ENCODE measurements around the gene PGAP2. TPM values are rescaled to one million over a fixed set of nuclear protein-coding genes. Genes with fewer than 3 reads are reported as not detected.

PGAP2 gene
- total RNA-seq, 4 donors from 2014 or later = 5.1 to 7.4 (median 7.0) TPM

- Histone ChIP-seq H3K27ac (replicated peaks in 1 of 4) (peak overlapping the region; percentile 25 to 62 (median 55)), H3K36me3 (no peaks in the 10 kb centered on the region), H3K4me1 (peaks cover 47 to 84% (median 64%) of the 10 kb centered on the region in 4 donors), H3K27me3 (no peaks in the 10 kb centered on the region), H3K4me3 (no peak overlapping the region), H3K9me3 (no peaks in the 10 kb centered on the region)
- WGBS = 35% methylated on average over 3 of the region's 3 CpGs
- intact Hi-C loops (cut with DNase I) = no loop called here
- TF ChIP-seq POLR2A (IDR thresholded peaks at IDR 0.05; ENCODE audit: low read depth) = no peak
- TF ChIP-seq EP300 (IDR thresholded peaks at IDR 0.05) = no peak
- no peak for TF ChIP-seq CTCF (IDR thresholded peaks at IDR 0.05)
- TF ChIP-seq POLR2AphosphoS5 (IDR thresholded peaks at IDR 0.05) = no peak
- no peak for DNase-seq (ENCODE audit: extremely low spot score)
Observed at GRCh38 chr11:3865388-3866193, 57.2 kb downstream of the PGAP2 start.

DNA sequence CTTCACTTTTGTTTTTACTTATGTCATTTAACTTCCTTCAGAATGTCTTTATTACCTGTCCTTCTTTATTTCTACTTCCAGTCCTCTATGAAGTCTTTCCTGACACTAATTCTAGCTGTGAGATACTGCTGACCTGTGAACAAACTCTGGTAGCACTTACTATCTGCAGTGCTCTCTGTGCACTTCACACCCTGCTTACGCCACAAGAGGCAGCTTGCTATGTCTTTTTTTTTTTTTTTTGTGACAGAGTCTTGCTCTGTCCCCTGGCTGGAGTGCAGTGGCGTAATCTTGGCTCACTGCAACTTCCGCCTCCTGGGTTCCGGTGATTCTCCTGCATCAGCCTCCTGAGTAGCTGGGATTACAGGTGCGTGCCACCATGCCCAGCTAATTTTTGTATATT lies 57.8 kb downstream of the PGAP2 start:
- intact Hi-C loops (cut with DNase I) = no loop called here
- Histone ChIP-seq H3K27ac (replicated peaks in 1 of 4) (peak overlapping the region in 3 of 4 donors; percentile 52 to 62 (median 58)), H3K27me3 (no peaks in the 10 kb centered on the region), H3K4me3 (no peak overlapping the region), H3K9me3 (no peaks in the 10 kb centered on the region), H3K4me1 (peaks cover 41 to 78% (median 60%) of the 10 kb centered on the region in 4 donors), H3K36me3 (no peaks in the 10 kb centered on the region)
- TF ChIP-seq POLR2A (IDR thresholded peaks at IDR 0.05; ENCODE audit: low read depth) (no peak), EP300 (IDR thresholded peaks at IDR 0.05) (no peak), CTCF (IDR thresholded peaks at IDR 0.05) (no peak), POLR2AphosphoS5 (IDR thresholded peaks at IDR 0.05) (no peak)
- no peak for DNase-seq (ENCODE audit: extremely low spot score)
- 77% methylated on average over 5 of the region's 5 CpGs for WGBS

GRCh38 chr11:3866836-3867208 lies 58.5 kb downstream of the PGAP2 start:
- intact Hi-C loops (cut with DNase I) = no loop called here
- no peaks in the 10 kb centered on the region for H3K27me3 ChIP-seq
- TF ChIP-seq POLR2A (IDR thresholded peaks at IDR 0.05; ENCODE audit: low read depth) = no peak
- TF ChIP-seq EP300 (IDR thresholded peaks at IDR 0.05) = no peak
- no peak for TF ChIP-seq CTCF (IDR thresholded peaks at IDR 0.05)
- no peak for TF ChIP-seq POLR2AphosphoS5 (IDR thresholded peaks at IDR 0.05)
- H3K9me3 ChIP-seq = no peaks in the 10 kb centered on the region
- peak overlapping the region in 3 of 4 donors; percentile 47 to 60 (median 58) for H3K27ac ChIP-seq (replicated peaks in 1 of 4)
- H3K36me3 ChIP-seq = no peaks in the 10 kb centered on the region
- no peak for DNase-seq (ENCODE audit: extremely low spot score)
- H3K4me1 ChIP-seq = peaks cover 39 to 72% (median 54%) of the 10 kb centered on the region in 4 donors
- no peak overlapping the region for H3K4me3 ChIP-seq

DNA sequence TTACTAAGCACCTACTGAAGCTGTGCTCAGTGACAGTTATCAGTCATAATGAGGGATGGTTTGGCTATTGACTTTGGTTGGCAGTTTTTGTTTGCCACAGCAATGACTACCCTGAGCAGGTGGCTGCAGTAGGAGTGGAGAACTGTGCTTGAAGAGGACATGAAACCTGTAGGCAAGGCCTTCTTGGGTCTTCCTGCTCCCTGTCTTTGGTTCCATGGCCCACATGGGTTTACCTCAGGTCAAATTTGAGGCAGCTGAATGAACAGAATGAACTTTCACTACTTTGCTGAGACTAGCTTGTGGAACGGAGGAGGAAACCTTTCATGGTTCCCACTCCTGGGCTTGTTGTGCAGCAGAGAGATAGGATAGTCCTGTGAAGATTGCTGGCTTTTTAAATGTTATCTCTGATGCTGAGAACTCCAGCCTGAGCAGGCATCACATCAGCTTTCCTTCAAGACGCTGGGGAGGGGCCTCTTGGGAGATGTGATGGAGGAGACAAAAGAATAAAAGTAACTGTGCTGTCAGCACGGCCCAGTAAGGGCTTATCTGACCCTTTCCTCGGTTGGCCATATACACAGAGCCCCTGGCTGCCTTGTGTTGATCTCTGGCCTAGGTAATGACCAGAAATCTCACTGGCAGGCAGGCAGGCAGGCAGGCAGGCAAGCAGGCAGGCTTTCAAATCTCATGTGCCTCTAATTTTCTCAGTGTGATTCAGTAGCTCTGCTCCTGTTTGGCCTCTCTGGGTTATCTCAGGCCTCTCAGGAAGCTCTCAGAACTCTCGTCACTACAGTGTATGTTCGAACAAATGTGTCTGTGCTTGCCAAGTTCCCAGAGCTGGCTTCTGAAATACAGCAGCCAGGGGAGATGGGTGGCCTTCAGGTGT lies 59.1 kb downstream of the PGAP2 start:
- Histone ChIP-seq H3K9me3 (no peaks in the 10 kb centered on the region), H3K36me3 (no peaks in the 10 kb centered on the region), H3K27ac (replicated peaks in 1 of 4) (peak overlapping the region; percentile 10 to 60 (median 52)), H3K4me1 (peaks cover 39 to 67% (median 50%) of the 10 kb centered on the region in 4 donors), H3K27me3 (no peaks in the 10 kb centered on the region), H3K4me3 (no peak overlapping the region)
- WGBS = 29% methylated on average over 4 of the region's 6 CpGs
- intact Hi-C loops (cut with DNase I) = no loop called here
- TF ChIP-seq EP300 (IDR thresholded peaks at IDR 0.05) (no peak), POLR2AphosphoS5 (IDR thresholded peaks at IDR 0.05) (no peak), POLR2A (IDR thresholded peaks at IDR 0.05; ENCODE audit: low read depth) (no peak), CTCF (IDR thresholded peaks at IDR 0.05) (no peak)
- no peak for DNase-seq (ENCODE audit: extremely low spot score)

Data from esophagus muscularis mucosa (tissue), 4 donors.